GM21737 (cell line): Measurements from ENCODE around the gene KIAA0930.
A peak's percentile ranks its signal among the peaks of the same experiment; 100 is the strongest.

ENCODE experiments used
- ATAC-seq: cut with Tn5 transposase; IDR thresholded peaks from one replicate; pipeline ENCODE4 v1.9.1; 2021; ENCODE audit warnings: mild to moderate bottlenecking, moderate library complexity; ENCODE audit not compliant: unreplicated experiment

KIAA0930 gene

DNA sequence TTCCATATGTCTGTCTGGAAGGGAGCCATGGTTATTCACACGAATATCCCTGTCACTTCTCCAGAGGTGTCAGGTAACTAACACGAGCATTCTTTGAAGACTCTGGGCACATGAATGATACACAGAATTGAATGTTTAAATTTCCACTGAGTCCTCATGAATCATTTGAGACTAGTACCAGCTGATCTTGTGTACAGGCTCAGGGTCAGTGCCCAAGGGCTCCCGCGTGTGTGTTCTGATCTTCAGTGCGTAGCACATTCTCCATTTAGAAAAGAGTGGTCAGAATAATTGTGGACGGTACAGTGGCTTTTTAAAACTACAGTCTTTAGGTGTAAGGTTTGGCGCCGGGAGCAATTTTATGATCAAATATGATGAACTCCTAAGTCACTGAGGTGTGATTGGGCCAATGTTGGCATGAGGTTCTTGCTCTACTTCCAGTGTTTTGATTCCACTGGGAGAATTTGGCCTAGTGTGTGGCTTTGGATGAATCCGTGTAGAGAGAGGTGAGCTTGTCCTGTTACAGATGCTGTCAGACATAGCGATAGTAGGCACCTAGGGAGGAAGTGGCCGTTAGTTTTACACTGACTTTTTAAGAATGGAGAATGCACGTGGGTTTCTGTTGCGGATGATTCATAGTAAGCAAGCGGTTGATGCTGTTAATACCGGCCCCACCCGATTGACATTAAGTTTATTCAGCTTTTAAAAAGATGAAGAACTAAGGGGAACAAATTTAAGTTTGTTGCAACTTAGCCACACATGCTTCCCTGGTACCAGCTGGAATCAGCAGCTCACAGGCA is 54.8 kb downstream of the KIAA0930 start:
- no peak for ATAC-seq

GRCh38 chr22:45183974-45184373 is 56.7 kb downstream of the KIAA0930 start:
- no peak for ATAC-seq

GRCh38 chr22:45181766-45182165 is 58.9 kb downstream of the KIAA0930 start:
- no peak for ATAC-seq

DNA sequence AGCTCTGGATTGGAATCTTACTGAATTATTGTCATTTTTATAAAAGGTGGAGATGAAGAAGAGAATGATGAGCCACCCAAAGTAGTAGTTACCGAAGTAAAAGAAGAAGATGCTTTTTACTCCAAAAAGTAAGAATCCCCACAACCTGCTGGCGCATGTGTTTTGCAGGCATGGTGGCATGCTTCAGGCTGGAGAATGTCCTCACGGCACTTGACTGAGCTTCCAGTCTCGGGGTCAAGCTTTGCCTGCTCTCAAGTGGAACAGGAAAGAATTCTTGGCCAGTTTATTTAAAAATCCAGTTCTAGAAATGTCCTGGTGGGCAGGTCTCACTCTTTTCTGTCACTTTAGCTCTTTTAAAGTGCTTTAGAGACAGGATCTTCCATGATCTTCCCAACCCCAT is 59.5 kb downstream of the KIAA0930 start:
- no peak for ATAC-seq

DNA sequence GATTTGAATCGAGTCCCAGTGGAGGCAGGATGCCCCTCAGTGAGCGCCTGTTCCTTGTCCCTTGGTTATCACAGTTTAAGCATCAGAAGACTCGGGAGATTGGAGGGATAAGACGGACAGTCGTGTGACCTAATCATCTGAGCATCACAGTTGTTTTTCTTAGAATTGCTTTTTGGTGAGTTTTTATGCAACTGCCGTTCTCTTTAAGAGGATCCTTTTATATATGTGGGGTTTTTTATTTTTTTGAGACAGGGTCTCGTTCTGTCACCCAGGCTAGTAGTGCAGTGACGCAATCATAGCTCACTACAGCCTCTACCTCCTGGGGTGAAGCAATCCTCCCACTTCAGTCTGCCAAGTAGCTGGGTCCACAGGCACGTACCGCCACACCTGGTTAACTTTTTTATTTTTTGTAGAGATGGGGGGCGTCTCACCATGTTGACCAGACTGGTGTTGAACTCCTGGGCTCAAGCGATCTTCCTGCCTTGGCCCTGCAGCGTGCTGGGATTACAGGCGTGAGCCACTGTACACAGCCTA is 60.5 kb downstream of the KIAA0930 start:
- ATAC-seq: no peak

DNA sequence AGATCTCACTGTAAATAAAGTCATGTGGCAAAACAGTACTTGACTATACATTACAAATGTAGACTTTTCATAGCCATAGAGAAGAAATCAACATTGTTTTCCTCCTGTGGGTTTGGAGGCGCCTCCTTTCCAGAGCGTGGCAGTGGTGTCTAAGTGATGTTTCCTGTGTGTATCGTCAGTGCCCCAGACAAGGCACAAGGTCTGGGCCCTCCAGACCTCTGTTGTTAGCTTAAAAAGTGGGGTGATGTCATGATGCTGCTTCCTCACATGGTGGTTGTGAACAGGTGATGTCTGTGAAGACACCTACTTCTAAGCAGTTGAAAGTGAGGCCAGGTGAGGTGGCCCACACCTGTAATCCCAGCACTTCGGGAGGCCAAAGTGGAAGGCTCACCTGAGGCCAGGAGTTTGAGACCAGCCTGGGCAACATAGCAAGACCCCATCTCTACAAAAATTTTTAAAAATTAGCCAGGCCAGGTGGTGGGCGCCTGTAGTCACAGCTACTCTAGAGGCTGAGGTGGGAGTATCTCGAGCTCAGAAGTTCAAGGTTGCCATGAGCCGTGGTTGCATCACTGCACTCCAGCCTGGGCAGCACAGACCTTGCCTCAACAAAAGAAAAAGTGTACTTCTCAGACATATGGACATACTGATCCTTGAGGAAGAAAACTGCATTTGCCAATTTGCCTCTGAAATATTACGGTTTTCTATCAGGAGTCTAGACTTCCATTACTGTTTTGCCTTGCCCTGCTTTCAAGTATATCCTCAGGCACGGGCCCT is 61.2 kb downstream of the KIAA0930 start:
- ATAC-seq: no peak

DNA sequence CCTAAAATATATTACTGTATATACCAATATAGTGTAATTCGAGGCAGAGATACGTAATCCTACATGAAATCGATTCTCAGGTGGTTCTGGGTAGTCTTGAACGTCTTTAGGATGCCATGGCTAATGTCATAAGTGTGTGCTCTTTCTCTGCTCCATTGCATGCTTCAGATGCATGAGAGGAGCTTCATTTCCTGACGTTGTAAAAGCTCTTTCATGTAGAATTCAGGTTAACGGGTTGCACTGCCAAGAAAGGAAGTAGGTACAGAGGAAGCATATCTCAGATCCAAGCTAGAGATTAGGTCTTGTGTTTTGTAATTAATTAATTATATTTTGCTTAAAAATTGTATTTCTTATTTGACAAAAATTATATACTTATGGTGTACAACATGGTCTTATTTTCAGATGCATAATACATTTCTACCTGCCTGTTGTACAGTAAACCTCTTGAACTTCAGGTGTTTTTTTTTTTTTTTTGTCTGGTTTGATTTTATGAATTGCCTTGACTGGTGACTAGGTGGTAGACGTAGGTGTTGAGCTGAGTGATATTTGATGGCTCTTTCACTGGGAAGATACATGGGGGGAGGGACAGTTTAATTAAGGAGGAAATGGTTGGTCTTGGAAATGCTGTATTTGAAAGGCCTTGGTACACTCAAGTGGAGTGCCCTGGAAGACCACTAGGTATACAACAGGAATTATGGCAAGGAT is 67.7 kb downstream of the KIAA0930 start:
- ATAC-seq: no peak

DNA sequence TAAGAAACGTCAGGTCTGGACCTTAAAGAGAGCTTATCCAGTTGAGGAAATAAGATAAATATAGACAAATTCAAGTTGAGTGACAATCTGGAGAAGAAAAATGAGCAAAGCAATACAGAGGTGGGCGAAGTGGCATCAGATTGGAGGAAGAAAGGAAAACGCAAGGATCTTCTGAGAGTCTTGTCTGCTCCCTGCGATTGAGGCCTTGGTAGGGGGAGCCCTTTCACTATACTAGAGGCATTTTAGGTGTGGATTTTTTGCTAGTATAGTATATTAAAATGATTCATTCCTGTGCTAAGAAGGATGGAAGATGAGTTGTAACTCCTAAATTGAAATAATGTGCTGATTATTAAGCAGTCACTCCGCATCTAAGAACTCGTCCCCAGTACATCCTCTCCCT is 68.9 kb downstream of the KIAA0930 start:
- no peak for ATAC-seq

DNA sequence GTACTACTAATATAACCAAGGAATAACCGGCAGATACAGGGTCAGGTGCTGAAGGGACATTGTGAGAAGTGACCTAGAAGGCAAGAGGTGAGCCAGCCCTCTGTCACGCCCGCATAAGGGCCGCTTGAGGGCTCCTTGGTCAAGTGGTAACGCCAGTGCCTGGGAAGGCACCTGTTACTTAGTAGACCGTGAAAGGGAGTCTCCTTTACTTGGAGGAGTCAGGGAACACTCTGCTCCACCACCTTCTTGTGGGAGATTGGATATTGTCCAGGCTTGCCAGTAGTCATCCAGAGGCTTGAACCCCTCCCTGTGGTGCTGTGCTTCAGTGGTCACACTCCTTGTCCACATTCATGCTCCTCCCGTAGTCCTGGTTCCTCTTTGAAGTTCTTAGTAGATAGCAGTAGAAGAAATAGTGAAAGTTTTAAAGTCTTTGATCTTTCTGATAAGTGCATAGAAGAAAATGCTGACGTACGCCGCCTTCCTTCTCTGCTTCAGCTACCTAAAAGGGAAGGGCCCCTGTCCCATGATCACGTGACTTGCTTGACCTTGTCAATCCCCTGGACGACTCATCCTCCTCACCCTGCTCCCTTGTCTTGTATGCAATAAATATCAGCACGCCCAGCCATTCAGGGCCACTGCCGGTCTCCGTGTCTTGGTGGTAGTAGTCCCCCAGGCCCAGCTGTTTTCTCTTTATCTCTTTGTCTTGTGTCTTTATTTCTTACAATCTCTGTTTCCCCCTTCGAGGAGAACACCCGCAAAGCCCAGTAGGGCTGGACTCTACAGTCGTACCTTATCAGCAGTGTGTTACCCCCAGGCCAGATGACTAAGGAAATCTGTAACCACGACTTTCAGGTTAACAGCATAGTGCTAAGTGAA is 70.9 kb downstream of the KIAA0930 start:
- ATAC-seq: no peak

DNA sequence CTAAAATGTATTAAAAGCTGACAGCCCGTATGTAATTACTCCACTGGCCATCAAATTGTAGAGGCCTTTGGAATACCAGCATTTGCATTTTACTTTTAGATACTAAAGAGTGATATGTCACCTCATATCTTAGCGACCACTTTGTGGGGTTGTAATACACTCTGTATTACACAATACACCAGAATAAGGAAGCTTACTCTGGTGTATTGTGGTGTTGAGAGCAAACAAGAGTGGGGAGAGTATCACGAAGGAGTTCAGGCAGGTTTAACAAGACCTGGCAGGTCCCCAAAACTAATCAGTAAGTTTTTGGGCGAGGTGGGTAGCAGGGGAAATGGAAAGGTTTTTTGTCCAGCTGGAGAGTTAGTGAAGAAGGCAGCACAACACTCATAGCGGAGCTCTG is 73.8 kb downstream of the KIAA0930 start:
- ATAC-seq: no peak

GRCh38 chr22:45164270-45165088 is 76.2 kb downstream of the KIAA0930 start:
- peak; percentile 34 for ATAC-seq

- peak; percentile 64 for ATAC-seq
Measured at GRCh38 chr22:45163451-45164269, 77.0 kb downstream of the KIAA0930 start, which contains the start of gene NUP50. Gene NUP50, plus strand, starts transcription at chr22:45163925. Its CDS starts 4,253 bp downstream, at chr22:45168178.

DNA sequence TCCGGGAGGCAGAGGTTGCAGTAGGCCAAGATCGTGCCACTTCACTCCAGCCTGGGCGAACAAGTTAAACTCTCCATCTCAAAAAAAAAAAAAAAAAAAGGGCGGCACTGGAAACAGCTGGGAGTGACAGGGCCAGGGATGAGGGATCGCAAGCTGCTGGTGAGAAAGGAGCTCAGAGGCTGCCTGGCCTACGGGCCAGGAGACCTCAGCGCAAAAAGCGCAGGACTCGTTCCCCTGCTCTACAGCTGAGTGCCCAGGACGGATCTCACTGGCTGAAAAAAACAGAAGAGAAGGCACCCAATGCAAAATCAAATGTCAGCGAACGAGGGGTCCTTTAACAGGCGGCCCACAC is 77.6 kb downstream of the KIAA0930 start:
- ATAC-seq: no peak

DNA sequence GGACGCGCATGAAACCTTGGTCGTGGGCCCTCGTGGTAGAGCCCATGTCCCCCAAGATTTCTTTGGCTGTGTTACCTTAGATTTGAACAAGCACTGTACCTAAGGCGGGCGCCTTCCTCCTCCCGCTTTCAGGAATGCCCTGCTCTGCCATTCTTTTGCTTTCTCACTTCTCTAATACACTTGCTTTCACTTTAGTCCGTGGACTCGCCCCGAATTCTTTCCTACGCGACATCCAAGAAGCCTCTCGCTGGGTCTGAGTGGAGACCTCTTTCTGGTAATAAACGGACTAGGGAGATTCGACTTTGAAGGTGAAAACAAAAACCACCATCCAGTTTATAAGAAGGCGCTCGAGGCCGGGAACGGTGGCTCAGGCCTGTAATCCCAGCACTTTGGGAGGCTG is 78.2 kb downstream of the KIAA0930 start:
- ATAC-seq: no peak

GRCh38 chr22:45159652-45160462 is 80.8 kb downstream of the KIAA0930 start:
- no peak for ATAC-seq

- no peak for ATAC-seq
Measured at GRCh38 chr22:45157907-45158306, 82.8 kb downstream of the KIAA0930 start.

DNA sequence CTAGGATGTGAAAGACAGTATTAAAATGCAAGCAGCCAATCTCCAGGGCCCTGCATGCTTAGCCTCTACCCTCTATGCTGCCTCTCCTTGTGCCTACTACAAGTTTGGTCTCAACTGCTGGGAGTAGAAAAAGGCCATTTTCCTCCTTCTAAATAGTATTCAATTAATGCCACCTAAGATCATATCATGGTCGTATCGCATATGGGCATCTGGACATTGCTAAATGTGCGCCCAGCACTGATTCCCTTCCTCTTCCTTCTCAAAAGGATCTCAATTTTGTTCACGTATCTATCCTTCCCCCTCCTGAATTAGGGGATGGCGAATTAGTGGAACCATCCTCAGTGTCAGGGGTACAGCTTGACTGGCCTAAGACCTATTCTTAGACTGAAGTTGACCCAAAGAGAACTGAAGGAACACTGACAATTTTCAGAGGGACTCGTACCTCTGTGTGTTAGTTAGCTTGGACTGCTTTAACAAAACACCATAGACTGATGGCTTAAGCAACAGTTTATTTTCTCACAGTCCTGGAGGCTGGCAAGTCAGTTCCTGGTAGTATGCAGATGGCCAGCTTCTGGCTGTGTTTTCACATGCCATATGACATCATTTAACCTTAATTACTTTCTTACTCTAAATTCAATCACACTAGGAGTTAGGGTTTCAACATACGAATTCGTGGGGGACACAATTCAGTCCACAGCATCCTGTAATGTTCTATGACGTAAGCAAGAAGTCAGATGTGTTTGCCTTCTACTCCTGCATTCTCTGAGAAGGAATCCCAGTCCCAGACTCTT is 85.4 kb downstream of the KIAA0930 start:
- ATAC-seq: no peak
